NCI-H748 treated with DMSO at 0.1 percent for 48 hours (cell line): ENCODE results near the gene SPHK2.
"Not testable (repeated sequence)": the region's sequence is repeated elsewhere in the genome, so short reads cannot be mapped to it uniquely, and the experiment has no call there.

Source experiments
- DNase-seq: peaks from one replicate; lab custom pipeline; 2025; lab: John Stamatoyannopoulos, UW

The SPHK2 gene

GRCh38 chr19:48637449-48637947 lies 18.2 kb downstream of the SPHK2 start:
- DNase-seq = peak; percentile 98

DNA sequence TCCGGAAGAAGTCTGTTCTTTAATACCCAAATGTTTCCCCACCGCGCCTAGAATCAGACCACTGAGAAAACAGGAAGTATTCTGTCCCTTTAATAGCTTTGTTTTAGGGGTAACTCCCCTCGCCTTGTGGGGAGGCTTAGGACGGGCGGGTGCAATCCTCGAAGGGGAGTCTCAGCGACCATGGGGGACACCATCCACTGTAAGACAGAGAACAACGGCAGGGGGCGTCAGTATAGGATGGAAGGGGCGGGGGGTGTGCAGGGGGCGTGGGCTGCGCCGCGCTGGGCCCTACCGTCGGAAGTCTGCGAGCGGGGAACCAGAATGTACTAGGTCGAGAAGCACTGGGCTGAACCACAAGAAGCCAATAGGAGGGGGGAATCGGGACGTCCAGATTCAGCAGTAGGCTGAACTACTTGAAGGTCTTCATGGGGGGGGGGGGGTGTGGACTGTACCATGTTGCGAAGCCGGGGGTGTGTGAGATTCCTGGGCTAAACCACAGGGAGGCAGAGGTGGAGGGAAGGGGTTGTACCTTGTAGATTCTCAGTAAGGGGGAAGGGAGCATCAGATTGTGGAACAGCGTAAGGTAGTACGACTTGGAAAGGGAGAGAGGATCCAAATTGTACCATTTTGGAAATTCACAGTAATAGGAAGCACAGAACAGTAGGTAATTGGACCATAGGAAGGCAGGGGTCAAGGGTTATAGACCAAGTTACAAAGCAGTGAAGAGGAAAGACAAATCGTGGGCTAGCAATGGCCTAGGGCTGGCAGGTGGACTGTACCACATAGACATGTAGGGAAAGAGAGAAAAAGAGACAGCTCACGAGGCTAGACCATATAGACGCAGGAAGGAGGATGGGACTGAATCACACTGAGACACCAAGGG lies 18.9 kb downstream of the SPHK2 start:
- peak; percentile 86 for DNase-seq

DNA sequence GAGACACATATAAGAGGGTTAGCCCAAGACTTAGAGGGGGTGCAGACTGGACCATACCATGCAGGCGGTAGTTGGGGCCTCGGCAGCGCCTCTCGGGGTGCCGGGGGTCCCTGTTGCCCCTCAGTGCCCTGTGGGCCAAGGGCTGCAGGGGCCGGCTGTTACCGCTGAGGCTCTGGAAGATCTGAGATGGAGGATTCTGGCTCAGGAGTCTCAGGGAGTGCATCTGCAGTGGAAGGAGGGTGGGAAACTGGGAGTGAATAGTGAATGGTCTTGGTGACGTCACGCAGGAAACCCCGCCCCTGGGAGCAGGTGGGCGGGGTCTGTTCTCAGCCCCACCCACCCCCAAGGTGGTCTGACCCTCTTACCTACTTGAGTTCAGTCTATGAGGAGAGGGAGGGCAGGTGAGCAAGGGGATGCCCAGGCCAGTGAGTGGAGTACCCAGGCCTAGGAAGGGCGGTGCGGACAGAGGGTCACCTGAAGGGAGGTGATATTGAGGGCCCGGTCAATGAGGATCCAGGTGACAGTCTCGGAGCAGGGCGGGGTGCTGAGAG lies 19.6 kb downstream of the SPHK2 start:
- no peak for DNase-seq

DNA sequence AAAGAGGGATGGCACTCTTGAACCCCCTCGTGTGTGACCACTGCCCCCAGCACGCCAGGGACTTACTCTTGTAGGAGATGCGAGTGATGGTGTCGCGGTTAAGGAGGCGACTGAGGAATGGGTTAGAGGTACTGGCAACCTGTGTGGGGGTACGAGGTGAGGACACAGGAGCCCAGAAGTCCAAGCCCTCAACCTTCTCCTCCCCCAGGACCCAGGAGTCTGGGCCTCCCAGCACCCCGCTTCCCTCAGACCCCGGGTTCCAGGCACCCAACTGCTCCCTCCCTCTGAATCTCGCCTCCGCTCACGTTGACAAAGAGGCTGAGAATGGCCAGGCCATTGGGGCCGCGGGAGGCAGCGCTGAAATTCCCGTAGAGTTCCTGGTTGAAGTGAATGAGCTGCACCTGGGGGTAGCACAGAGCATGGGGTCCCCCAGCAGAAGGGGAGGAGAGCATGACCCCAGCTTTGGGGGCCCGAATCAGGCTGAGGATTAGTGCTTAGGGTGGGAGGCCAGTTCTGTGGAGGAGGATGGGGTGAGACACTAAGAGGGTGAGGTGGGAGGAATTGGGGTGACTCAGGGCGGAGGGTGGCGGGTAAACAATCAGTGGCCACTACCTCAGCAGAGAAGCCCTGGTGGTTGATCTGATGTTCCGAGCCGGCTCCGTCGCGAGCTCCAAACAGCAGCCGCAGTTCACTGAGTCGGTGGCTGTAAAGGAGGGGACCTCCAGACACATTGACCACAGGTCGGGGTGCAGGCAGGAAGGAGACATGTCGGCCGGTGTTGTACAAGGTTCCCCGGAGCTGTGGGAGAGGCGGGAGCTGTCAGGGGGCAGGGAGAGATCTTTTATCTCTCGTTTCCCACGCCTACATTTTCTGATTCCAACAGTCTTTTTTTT lies 20.4 kb downstream of the SPHK2 start:
- DNase-seq = no peak

GRCh38 chr19:48641850-48642249 lies 22.5 kb downstream of the SPHK2 start:
- no peak for DNase-seq

- DNase-seq = no peak
Measured at GRCh38 chr19:48642862-48643261, 23.6 kb downstream of the SPHK2 start.

DNA sequence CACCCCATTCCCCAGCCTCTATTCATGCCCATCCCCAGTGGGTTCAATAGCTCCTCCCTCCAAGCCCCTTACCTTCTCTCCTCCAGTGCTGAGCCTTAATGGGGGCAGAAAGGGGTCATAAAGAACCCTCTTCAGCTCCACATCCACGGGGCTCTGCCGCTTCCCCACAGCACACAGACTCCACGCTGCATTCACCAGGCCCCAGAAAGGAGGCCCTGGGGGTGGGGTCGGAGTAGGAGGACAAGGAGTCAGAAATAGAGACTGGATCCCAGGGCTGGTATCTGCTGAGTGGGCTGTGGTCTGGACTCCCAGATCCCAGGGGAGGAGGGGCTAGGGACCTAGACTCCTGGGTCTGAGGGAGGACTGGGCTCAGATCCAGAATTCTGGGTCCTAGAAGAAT lies 25.0 kb downstream of the SPHK2 start:
- no peak for DNase-seq

DNA sequence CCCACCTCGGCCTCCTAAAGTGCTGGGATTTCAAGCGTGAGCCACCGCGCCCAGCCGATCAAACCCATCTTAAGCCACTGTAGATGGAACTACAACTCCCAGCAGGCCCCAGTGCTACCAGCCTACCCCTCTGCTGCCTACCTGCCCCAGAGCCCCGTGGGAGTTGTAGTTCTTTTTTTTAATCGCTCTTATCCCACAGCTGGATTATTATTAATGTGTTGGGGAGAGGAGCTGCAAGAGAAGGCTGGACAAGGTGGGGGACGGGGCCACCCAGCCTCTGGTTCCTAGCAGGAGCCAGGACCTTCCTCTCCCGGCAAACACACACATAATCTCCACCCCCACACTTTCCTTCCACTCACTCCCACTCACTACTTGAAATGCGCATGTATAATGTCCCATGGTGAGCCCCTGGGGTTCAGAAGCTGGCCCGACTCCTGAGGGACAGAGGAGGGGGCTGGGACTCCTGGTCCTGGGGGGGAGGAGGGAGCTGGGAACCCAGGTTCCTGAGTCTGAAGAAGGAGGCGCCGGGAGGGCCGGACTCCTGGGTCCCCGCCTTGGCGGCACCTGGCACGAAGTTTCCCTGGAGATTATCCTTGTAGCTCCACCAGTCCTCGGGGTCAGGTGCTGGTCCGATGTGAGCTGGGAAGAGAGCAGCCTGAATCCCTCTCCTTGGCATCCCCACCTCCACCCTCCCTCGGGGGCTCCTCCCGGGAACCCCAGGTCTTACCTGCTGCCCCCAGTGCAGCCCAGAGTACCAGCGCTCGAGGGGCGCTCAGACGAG lies 25.7 kb downstream of the SPHK2 start:
- DNase-seq = peak; percentile 74

GRCh38 chr19:48645620-48646000 lies 26.3 kb downstream of the SPHK2 start:
- no peak for DNase-seq

DNA sequence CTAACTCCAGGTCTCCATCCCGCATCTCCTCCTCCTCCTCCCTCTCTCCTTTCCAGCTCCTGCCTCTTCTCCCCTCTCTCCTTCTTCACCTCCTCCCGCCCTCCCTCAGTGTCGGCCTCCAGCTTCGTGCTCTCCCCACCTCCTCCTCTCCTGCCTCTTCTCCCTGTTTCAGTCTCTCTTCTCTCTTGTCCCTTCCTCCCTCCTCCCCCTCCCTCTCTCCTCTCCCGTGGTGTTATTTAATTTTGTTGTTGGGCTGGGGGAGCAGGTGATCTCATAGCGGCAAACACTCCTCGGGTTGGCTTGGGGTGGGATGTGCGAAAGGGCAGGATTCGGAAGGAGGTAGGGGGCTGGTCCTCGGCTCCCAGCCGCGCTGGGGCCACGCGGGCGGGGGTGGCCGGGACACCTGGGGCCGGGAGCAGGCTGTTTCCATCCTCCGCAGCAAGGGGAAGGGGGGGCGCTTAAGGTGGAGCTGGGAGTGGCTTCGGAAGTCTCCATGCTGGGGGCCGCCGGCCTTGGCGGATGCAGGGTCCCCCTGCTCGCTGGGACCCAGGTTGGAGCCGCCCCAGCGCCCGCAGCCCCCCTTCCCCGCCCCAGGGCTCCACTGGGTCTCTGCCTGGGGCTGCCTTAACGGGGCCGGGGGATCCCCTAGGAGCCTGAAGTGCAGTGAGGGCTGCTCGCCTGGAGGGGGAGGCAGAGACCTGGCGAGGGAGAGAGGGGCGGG lies 26.9 kb downstream of the SPHK2 start, which contains the start of gene CA11:
TSS of gene CA11 (minus strand) at position 187 of the 721 bp plus-strand sequence. CDS start 555 bp downstream, outside the sequence.
- peak; percentile 83 for DNase-seq

DNA sequence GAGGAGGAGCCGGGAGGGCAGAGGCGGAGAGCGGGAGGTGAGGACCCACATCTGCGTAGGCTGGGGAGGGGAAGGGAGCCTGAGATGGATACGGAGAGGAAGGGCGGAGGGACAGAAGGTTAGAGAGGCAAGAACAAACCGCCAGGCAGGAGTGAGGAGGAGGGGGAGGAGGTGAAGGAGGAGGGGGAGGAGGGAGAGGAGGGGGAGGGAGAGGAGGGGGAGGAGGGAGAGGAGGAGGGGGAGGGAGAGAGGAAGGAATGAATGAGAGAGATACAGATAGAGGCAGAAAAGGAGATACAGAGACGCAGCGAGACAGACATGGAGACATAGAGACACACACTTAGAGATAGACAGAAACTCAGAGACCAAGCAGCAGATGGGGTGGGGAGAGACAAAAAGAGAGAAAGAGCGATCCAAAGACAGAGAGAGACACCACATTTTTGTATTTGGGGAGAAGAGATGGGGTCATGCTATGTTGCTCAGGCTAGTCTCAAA lies 27.5 kb downstream of the SPHK2 start:
- DNase-seq = no peak

- DNase-seq = no peak
Measured at GRCh38 chr19:48648134-48648533, 28.8 kb downstream of the SPHK2 start.

DNA sequence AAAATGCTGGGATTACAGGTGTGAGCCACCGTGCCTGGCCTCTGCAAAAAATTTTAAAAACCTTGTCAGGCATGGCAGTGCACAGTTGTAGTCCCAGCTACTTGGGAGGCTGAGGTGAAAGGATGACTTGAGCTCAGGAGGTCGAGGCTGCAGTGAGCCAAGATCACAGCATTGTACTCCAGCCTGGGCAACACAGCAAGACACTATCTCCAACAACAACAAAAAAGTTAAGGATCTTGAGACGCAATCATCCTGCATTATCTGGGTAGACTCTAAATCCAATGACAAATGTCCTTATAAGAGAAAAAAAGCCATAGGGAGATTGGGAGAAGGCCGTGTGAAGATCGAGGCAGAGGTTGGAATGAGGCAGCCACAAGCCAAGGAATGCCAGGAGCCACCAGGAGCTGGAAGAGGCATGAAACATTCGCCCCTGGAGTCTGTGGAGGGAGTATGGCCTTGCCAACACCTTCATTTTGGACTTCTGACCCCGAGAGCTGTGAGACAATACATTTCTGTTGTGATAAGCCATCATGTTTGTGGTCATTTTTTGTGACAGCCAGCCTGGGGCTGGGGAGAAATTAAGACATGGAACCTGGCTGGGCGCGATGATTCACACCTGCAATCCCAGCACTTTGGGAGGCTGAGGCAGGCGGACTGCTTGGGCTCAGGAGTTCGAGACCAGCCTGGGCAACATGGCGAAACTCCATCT lies 31.8 kb downstream of the SPHK2 start:
- no peak for DNase-seq

DNA sequence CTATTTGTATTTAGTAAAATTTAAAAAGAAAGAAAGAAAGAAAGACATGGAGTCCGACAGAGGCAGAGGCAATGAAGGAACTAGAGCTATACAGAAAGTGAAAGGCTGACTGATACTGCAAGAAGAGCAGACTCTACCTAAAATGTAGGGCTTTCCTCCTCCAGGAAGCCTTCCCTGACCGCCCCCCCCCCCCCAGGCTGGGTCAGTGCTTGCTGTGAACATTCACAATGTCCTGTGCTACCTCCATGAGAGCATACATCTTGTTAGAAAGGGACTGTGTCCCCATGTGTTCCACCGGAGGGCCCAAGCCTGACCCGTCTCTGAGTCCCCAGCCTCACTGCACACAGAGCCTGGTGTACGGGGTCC lies 32.4 kb downstream of the SPHK2 start:
- no peak for DNase-seq

DNA sequence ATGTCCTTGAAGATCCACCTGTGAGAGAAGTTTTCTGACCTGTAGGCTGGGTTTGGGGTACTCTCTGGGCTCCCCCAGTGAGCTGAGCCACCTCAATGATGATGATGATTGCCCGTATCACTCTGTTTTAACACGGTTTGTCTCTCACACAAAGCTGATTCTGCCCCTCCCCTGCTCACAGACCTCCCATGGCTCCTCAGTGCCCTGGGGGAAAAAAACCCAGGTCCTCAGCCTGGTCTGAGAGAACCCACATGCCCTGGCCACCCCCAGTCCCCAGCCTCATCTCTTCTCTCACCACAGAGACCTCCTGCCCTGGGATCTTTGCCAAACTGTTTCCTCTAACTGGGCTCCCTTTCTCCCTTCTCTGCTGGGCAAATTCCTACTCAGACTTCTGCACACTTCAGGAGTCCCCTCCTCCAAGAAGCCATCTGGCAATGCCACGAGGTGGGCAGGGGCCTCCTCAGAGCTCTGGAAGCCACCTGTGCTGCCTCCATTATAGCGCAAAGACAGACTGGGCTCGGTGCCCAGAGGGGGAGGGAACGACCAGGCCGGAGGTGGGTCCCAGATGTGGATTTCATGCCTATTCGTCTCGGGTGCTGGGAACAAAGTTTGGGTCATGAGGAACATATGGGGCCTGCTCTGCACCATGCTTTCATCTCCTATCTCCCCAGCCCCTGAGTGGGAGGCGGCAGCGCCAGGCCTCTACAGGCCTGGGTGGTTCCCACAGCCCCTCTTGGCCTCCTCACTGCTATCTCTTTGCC lies 35.2 kb downstream of the SPHK2 start:
- no peak for DNase-seq

DNA sequence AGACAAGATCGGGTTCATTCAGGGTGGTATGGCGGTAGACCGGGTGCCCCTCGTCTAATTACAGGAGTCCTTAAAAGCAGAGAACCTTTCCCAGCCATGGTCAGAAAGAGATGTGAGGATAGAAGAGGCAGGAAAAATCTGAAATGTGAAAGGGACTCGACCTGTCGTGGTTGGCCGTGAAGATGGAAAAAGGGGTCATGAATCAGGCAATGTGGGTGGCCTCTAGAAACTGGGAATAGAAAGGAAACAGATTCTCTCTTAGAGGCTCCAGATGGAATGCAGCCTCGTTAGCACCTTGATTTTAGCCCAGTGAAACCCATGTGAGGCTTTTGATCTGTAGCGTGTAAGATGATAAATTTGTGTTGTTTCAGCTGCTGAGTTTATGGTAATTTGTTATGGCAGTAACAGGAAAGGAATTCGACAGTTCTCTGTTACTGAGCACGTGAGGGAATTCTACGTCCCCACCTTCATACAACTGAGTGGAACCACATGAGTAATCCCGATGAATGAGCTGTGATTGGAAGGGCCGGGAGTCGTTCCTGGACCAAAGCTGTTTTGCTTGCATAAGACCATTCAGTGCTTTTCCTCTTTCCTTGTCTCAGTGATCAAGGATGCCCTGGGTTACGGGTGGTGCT lies 37.7 kb downstream of the SPHK2 start:
- no peak for DNase-seq

GRCh38 chr19:48657828-48658227 lies 38.5 kb downstream of the SPHK2 start:
- DNase-seq = not testable (repeated sequence)

- no peak for DNase-seq
Measured at GRCh38 chr19:48658483-48658882, 39.2 kb downstream of the SPHK2 start.

DNA sequence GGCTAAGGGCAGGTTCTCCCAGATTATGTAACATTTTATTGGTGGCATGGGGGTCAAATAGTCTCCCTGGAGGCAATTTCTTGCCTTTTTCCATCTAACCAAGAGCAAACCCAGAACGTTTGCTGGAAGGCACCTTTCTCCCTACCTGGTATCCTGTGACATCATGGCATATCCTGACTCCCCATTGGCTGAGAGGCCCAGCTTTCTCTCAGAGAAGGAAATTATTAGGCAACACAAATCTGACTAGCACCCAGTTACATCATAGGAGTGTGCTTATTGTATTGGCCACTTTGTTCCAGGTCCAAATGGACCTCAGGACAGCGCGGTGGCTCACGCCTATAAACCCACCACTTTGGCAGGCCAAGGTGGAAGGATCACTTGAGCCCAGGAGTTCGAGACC lies 40.5 kb downstream of the SPHK2 start:
- DNase-seq = no peak
